HCT116 (cell line): ENCODE results near the gene ZNF112.

Experiments
- ATF3 ChIP-seq: IDR thresholded peaks from 2 replicates; pipeline ENCODE4 v1.6.1; 2012
- CTCF ChIP-seq, 3 experiments: fragments of 200-600 bp in 1 of 3; sonication (generic) in 1 of 3; IDR thresholded peaks in 2 of 3; conservative IDR thresholded peaks in 1 of 3; 2 replicates each; pipeline ENCODE4 v1.5.1; 2012 to 2017; ENCODE audit warnings: low read depth in 2 of 3, low read length in 2 of 3, antibody characterized with exemption in 1 of 3, borderline replicate concordance in 1 of 3, control low read depth in 1 of 3, mild to moderate bottlenecking in 1 of 3, mixed read lengths in 1 of 3, mixed run types in 1 of 3, moderate library complexity in 1 of 3; ENCODE audit not compliant: insufficient read depth in 1 of 3
- ELF1 ChIP-seq: IDR thresholded peaks from 2 replicates; pipeline ENCODE4 v1.6.1; 2012; ENCODE audit warnings: low read depth, borderline replicate concordance
- EZH2 ChIP-seq: fragments of 200-600 bp; sonication (generic); IDR thresholded peaks from 2 replicates; pipeline ENCODE4 v1.6.1; 2017; ENCODE audit warnings: antibody characterized with exemption, mixed run types
- EZH2phosphoT487 ChIP-seq: fragments of 200-600 bp; IDR thresholded peaks from 2 replicates; pipeline ENCODE4 v1.6.1; 2018; ENCODE audit warnings: antibody characterized with exemption, borderline replicate concordance
- JUND ChIP-seq: IDR thresholded peaks from 2 replicates; pipeline ENCODE4 v1.6.1; 2012
- MAX ChIP-seq: IDR thresholded peaks from 2 replicates; pipeline ENCODE4 v1.6.1; 2012
- POLR2A ChIP-seq: IDR thresholded peaks from 2 replicates; pipeline ENCODE4 v1.7.0; 2011; ENCODE audit warnings: borderline replicate concordance; ENCODE audit not compliant: insufficient read depth, insufficient read length; ENCODE audit errors: extremely low read depth
- POLR2AphosphoS5 ChIP-seq: IDR thresholded peaks from 2 replicates; pipeline ENCODE4 v1.6.1; 2011; ENCODE audit warnings: mild to moderate bottlenecking, low read depth, low read length, moderate library complexity
- REST ChIP-seq: IDR thresholded peaks from 2 replicates; pipeline ENCODE4 v1.6.1; 2012; ENCODE audit warnings: low read depth
- SRF ChIP-seq: IDR thresholded peaks from 2 replicates; pipeline ENCODE4 v1.6.1; 2012; ENCODE audit warnings: low read depth
- YY1 ChIP-seq: IDR thresholded peaks from 2 replicates; pipeline ENCODE4 v1.6.1; 2011; ENCODE audit warnings: low read length, low read depth, moderate library complexity, mild to moderate bottlenecking; ENCODE audit not compliant: insufficient replicate concordance; ENCODE audit errors: extremely low read depth
- ZFX ChIP-seq: fragments of 450-650 bp; IDR thresholded peaks from 2 replicates; pipeline ENCODE4 v1.6.1; 2017
- ZNF274 ChIP-seq: fragments of 200-500 bp; sonication (Bioruptor generic); IDR thresholded peaks from 2 replicates; pipeline ENCODE4 v1.6.1; 2014; ENCODE audit warnings: mild to moderate bottlenecking, low read depth, low read length, inconsistent platforms

- TF ChIP-seq YY1: no peak
- no peak for TF ChIP-seq POLR2AphosphoS5
- no peak for TF ChIP-seq CTCF (IDR thresholded peaks at IDR 0.05 in 2 of 3, conservative IDR thresholded peaks at IDR 0.05 in 1 of 3; ENCODE audit: borderline replicate concordance in 1 of 3, insufficient read depth in 1 of 3, low read depth in 2 of 3, low read length in 2 of 3)
- no peak for TF ChIP-seq POLR2A
- TF ChIP-seq JUND: no peak
- no peak for TF ChIP-seq REST
- TF ChIP-seq EZH2: no peak
- no peak for TF ChIP-seq ZFX
- no peak for TF ChIP-seq EZH2phosphoT487
- no peak for TF ChIP-seq ATF3
- no peak for TF ChIP-seq ZNF274
- TF ChIP-seq ELF1: no peak
- no peak for TF ChIP-seq MAX
- no peak for TF ChIP-seq SRF
Observed at GRCh38 chr19:44401139-44402115, 44.9 kb upstream of the ZNF112 start, which contains the start of gene ZNF285.
